Caco-2 (cell line): ENCODE results near the gene GANAB. TPM values are rescaled to one million over a fixed set of nuclear protein-coding genes. Genes with fewer than 3 reads are reported as not detected.

Experiments used
- BruUV-seq: library from RNA; stranded (reverse); fragments of 400-500 nt; replicated peaks from 2 replicates; lab custom pipeline; 2021; lab: Mats Ljungman, UMichigan
- CTCF ChIA-PET: fragments of 300-600 bp; sonication (Branson Sonifier 250); formaldehyde crosslinking; loops from one replicate; lab custom pipeline; 2022; ENCODE audit warnings: antibody characterized with exemption; lab: Charles Lee
- POLR2A ChIA-PET: fragments of 300-600 bp; sonication (Branson Sonifier 250); formaldehyde crosslinking; loops from one replicate; lab custom pipeline; 2022; ENCODE audit warnings: antibody characterized with exemption; lab: Charles Lee
- DNase-seq, 2 experiments: peaks; one replicate each; pipeline versions ENCODE4 v3.0.0 to v3.0.0-alpha.2; 2020 to 2022
- H3K27me3 ChIP-seq: replicated peaks from 2 replicates; pipeline ENCODE4 v1.6.0; 2011; ENCODE audit warnings: low read length; ENCODE audit not compliant: control insufficient read depth, insufficient read depth
- H3K36me3 ChIP-seq: 2 replicates; pipeline ENCODE4 v1.5.1; 2011; ENCODE audit warnings: low read length; ENCODE audit not compliant: control insufficient read depth, insufficient read depth
- H3K4me1 ChIP-seq: fragments of 250-450 bp; sonication (Bioruptor Pico); 2 replicates; pipeline ENCODE4 v1.5.1; 2020; ENCODE audit warnings: mild to moderate bottlenecking
- H3K4me3 ChIP-seq: 2 replicates; pipeline ENCODE4 v1.5.1; 2011; ENCODE audit warnings: low read depth, mild to moderate bottlenecking, control low read depth, low read length
- H3K9me3 ChIP-seq: fragments of 250-450 bp; sonication (Bioruptor Pico); 2 replicates; pipeline ENCODE4 v1.5.1; 2020; ENCODE audit warnings: mild to moderate bottlenecking, moderate library complexity
- H3K27ac Mint-ChIP-seq: one replicate; pipeline ENCODE4 v1.8.0; 2022; ENCODE audit warnings: mixed read lengths; ENCODE audit not compliant: unreplicated experiment
- H3K27me3 Mint-ChIP-seq: one replicate; pipeline ENCODE4 v1.8.0; 2022; ENCODE audit warnings: mixed read lengths; ENCODE audit not compliant: insufficient read depth, unreplicated experiment
- H3K36me3 Mint-ChIP-seq: one replicate; pipeline ENCODE4 v1.8.0; 2022; ENCODE audit warnings: mild to moderate bottlenecking, mixed read lengths; ENCODE audit not compliant: insufficient read depth, unreplicated experiment
- H3K4me1 Mint-ChIP-seq: one replicate; pipeline ENCODE4 v1.8.0; 2022; ENCODE audit warnings: low read depth, mixed read lengths; ENCODE audit not compliant: unreplicated experiment
- H3K4me3 Mint-ChIP-seq: one replicate; pipeline ENCODE4 v1.8.0; 2022; ENCODE audit warnings: mild to moderate bottlenecking, moderate library complexity, mixed read lengths; ENCODE audit not compliant: unreplicated experiment
- H3K9me3 Mint-ChIP-seq: one replicate; pipeline ENCODE4 v1.8.0; 2022; ENCODE audit warnings: mixed read lengths; ENCODE audit not compliant: unreplicated experiment
- intact Hi-C: fragments of 100-400 bp; cut with micrococcal nuclease; formaldehyde crosslinking; loops from one replicate; pipeline ENCODE4 v1.10.0; 2022; ENCODE audit not compliant: unreplicated experiment
- total RNA-seq: library from RNA; stranded (reverse); gene quantifications from 2 replicates; pipeline ENCODE4 v1.2.3, GENCODE V29; 2022
- TF ChIP-seq, protein P1 (sequence below), 2 experiments: fragments of 200-600 bp in 1 of 2; IDR thresholded peaks; 1 replicate in 1 of 2; 2 replicates in 1 of 2; pipeline versions ENCODE4 v1.5.1 to v1.8.0; 2011 to 2022; ENCODE audit warnings: antibody characterized with exemption in 1 of 2, control low read depth in 1 of 2, inconsistent platforms in 1 of 2, low read depth in 1 of 2, low read length in 1 of 2, mild to moderate bottlenecking in 1 of 2, moderate library complexity in 1 of 2; ENCODE audit not compliant: insufficient read depth in 1 of 2, severe bottlenecking in 1 of 2, unreplicated experiment in 1 of 2

The GANAB gene
- total RNA-seq, 1 experiment from 2014 or later, result 442 TPM

DNA sequence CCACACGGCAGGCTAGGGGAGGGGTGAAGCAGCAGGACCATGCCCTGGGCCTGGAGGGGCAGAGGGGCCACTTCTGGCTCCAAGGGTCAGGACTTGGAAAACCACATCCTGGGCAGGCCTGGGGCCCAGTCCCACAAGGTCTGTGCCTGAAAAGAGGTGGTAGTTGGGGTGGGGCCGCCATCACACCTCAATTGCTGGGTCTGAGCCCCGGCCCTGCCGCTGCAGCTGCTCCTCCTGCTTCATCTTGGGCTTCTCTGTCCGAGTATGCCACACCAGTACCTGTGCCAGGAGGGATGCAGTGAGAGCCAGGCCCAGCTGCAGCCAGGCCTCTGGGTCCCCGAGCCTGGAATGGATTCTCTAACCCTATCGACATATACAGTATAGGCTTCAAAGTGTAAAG lies 30.9 kb downstream of the GANAB start:
- intact Hi-C loops, result no loop called here
- DNase-seq, result no peak
- H3K4me1 ChIP-seq, result peaks cover 32% of the 10 kb centered on the region
- no peaks in the 10 kb centered on the region for H3K27me3 Mint-ChIP-seq
- POLR2A ChIA-PET, result no interaction called here
- no peaks in the 10 kb centered on the region for H3K9me3 ChIP-seq
- H3K27ac Mint-ChIP-seq, result no peak overlapping the region
- H3K4me3 Mint-ChIP-seq, result no peak overlapping the region
- peaks cover 1% of the 10 kb centered on the region; the same call in 1 of the 2 replicates for H3K36me3 ChIP-seq
- peaks cover 15% of the 10 kb centered on the region for H3K4me1 Mint-ChIP-seq
- peaks cover 47% of the 10 kb centered on the region for H3K36me3 Mint-ChIP-seq
- no peaks in the 10 kb centered on the region for H3K27me3 ChIP-seq
- TF ChIP-seq, protein P1, sequence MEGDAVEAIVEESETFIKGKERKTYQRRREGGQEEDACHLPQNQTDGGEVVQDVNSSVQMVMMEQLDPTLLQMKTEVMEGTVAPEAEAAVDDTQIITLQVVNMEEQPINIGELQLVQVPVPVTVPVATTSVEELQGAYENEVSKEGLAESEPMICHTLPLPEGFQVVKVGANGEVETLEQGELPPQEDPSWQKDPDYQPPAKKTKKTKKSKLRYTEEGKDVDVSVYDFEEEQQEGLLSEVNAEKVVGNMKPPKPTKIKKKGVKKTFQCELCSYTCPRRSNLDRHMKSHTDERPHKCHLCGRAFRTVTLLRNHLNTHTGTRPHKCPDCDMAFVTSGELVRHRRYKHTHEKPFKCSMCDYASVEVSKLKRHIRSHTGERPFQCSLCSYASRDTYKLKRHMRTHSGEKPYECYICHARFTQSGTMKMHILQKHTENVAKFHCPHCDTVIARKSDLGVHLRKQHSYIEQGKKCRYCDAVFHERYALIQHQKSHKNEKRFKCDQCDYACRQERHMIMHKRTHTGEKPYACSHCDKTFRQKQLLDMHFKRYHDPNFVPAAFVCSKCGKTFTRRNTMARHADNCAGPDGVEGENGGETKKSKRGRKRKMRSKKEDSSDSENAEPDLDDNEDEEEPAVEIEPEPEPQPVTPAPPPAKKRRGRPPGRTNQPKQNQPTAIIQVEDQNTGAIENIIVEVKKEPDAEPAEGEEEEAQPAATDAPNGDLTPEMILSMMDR (IDR thresholded peaks at IDR 0.05; ENCODE audit: insufficient read depth in 1 of 2, low read depth in 1 of 2, low read length in 1 of 2, severe bottlenecking in 1 of 2, unreplicated experiment in 1 of 2), result no peak
- H3K4me3 ChIP-seq, result no peak overlapping the region
- no peaks in the 10 kb centered on the region for H3K9me3 Mint-ChIP-seq
- no TSS peak for BruUV-seq
- CTCF ChIA-PET, result no interaction called here

DNA sequence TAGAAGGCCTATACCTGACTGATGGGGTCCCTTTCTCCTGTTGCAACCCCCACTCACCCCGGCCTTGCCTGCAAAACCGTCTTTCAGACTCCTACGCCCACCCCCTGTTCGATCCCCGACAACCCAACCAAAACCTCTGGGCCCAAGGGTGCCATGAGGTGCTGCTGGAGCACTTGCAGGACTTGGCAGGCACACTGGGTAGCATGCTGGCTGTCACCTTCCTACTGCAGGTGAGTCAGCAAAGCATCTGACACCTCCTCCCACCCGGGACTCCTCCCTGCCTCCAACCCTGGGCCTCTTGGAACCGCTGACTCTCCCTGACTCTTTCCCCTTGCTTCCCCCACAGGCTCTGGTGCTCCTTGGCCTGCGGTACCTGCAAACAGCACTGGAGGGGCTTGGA lies 32.1 kb downstream of the GANAB start:
- H3K27ac Mint-ChIP-seq, result peak overlapping the region; percentile 69
- H3K9me3 Mint-ChIP-seq, result no peaks in the 10 kb centered on the region
- Histone ChIP-seq H3K9me3 (no peaks in the 10 kb centered on the region), H3K4me3 (no peak overlapping the region), H3K27me3 (no peaks in the 10 kb centered on the region), H3K36me3 (peaks cover 3% of the 10 kb centered on the region; the same call in 1 of the 2 replicates), H3K4me1 (peaks cover 30% of the 10 kb centered on the region)
- peaks cover 22% of the 10 kb centered on the region for H3K4me1 Mint-ChIP-seq
- DNase-seq, result peak in 1 of 2 experiments; percentile 42
- H3K36me3 Mint-ChIP-seq, result peaks cover 54% of the 10 kb centered on the region
- BruUV-seq, result no TSS peak
- H3K4me3 Mint-ChIP-seq, result no peak overlapping the region
- POLR2A ChIA-PET, result no interaction called here
- CTCF ChIA-PET, result interaction anchor here (1.4 kb wide), 1 partner anchor 7 kb away, joined by 3 read pairs; the partner anchor contains the start of gene B3GAT3
- intact Hi-C loops, result loop anchor here (5.0 kb wide), 1 partner anchor 33 kb away; the partner anchor contains the start of gene GANAB
- TF ChIP-seq, protein P1 (IDR thresholded peaks at IDR 0.05; ENCODE audit: insufficient read depth in 1 of 2, low read depth in 1 of 2, low read length in 1 of 2, severe bottlenecking in 1 of 2, unreplicated experiment in 1 of 2), result no peak
- H3K27me3 Mint-ChIP-seq, result no peaks in the 10 kb centered on the region

DNA sequence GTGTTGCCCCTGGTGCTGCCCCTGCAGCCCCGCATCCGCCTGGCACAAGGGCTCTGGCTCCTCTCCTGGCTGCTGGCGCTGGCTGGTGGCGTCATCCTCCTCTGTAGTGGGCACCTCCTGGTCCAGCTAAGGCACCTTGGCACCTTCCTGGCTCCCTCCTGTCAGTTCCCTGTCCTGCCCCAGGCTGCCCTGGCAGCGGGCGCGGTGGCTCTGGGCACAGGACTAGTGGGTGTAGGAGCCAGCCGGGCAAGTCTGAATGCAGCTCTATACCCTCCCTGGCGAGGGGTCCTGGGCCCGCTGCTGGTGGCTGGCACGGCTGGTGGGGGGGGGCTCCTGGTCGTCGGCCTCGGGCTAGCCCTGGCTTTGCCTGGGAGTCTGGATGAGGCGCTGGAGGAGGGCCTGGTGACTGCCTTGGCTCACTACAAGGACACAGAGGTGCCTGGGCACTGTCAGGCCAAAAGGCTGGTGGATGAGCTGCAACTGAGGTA lies 33.1 kb downstream of the GANAB start:
- H3K27ac Mint-ChIP-seq, result peak overlapping the region; percentile 69
- no peaks in the 10 kb centered on the region for H3K9me3 Mint-ChIP-seq
- H3K27me3 Mint-ChIP-seq, result no peaks in the 10 kb centered on the region
- Histone ChIP-seq H3K4me3 (peak overlapping the region; percentile 87), H3K4me1 (peaks cover 30% of the 10 kb centered on the region), H3K27me3 (no peaks in the 10 kb centered on the region), H3K36me3 (peaks cover 3% of the 10 kb centered on the region; the same call in 1 of the 2 replicates), H3K9me3 (no peaks in the 10 kb centered on the region)
- ChIA-PET POLR2A (no interaction called here), CTCF (interaction anchor here (0.6 to 1.4 kb wide), 3 partner anchors 8 to 52 kb away, joined by 3 read pairs; partner anchors contain the start of genes B3GAT3, C11orf98, CSKMT and TUT1)
- TF ChIP-seq, protein P1 (IDR thresholded peaks at IDR 0.05; ENCODE audit: insufficient read depth in 1 of 2, low read depth in 1 of 2, low read length in 1 of 2, severe bottlenecking in 1 of 2, unreplicated experiment in 1 of 2), result no peak
- no peak for DNase-seq
- H3K4me1 Mint-ChIP-seq, result peaks cover 28% of the 10 kb centered on the region
- intact Hi-C loops, result loop anchor here (5.0 kb wide), 1 partner anchor 34 kb away; the partner anchor contains the start of gene GANAB
- H3K36me3 Mint-ChIP-seq, result peaks cover 49% of the 10 kb centered on the region
- peak overlapping the region; percentile 36 for H3K4me3 Mint-ChIP-seq
- no TSS peak for BruUV-seq
